HepG2 (cell line): ENCODE data around the gene PTPN14. TPM values are rescaled to one million over a fixed set of nuclear protein-coding genes. Genes with fewer than 3 reads are reported as not detected.

Source experiments
- CEBPG ChIP-seq: IDR thresholded peaks from 2 replicates; pipeline ENCODE4 v1.6.1; 2016
- GATAD2A ChIP-seq: IDR thresholded peaks from 2 replicates; pipeline ENCODE4 v1.6.1; 2016
- JUN ChIP-seq: sonication (generic); formaldehyde crosslinking; IDR thresholded peaks from 2 replicates; pipeline ENCODE4 v1.4.0; 2020; ENCODE audit warnings: mild to moderate bottlenecking, missing genetic modification reagents
- KDM5B ChIP-seq: sonication (generic); formaldehyde crosslinking; IDR thresholded peaks from 2 replicates; pipeline ENCODE4 v1.4.0; 2020; ENCODE audit warnings: missing genetic modification reagents, mild to moderate bottlenecking, borderline replicate concordance
- NFATC3 ChIP-seq: sonication (generic); formaldehyde crosslinking; IDR thresholded peaks from 2 replicates; pipeline ENCODE4 v1.5.1; 2020; ENCODE audit warnings: mild to moderate bottlenecking, missing genetic modification reagents
- SP140L ChIP-seq: sonication (generic); formaldehyde crosslinking; IDR thresholded peaks from 2 replicates; pipeline ENCODE4 v1.4.0; 2020; ENCODE audit warnings: missing genetic modification reagents, borderline replicate concordance
- SP5 ChIP-seq: IDR thresholded peaks from 2 replicates; pipeline ENCODE4 v1.6.1; 2016; ENCODE audit warnings: low read depth, borderline replicate concordance
- TSC22D2 ChIP-seq: sonication (generic); formaldehyde crosslinking; IDR thresholded peaks from 2 replicates; pipeline ENCODE4 v1.5.1; 2020; ENCODE audit warnings: missing genetic modification reagents, mild to moderate bottlenecking, borderline replicate concordance
- ZC3H4 ChIP-seq: sonication (generic); formaldehyde crosslinking; IDR thresholded peaks from 2 replicates; pipeline ENCODE4 v1.4.0; 2020; ENCODE audit warnings: missing genetic modification reagents, borderline replicate concordance
- ZFP36 ChIP-seq: fragments of 150-350 bp; IDR thresholded peaks from 2 replicates; pipeline ENCODE4 v1.6.1; 2018; ENCODE audit warnings: borderline replicate concordance, low read length, low read depth; ENCODE audit not compliant: partially characterized antibody
- ZFP36L1 ChIP-seq: sonication (generic); formaldehyde crosslinking; IDR thresholded peaks from 2 replicates; pipeline ENCODE4 v1.8.0; 2022; ENCODE audit warnings: mild to moderate bottlenecking, missing genetic modification reagents, moderate library complexity
- ZNF264 ChIP-seq: sonication (generic); formaldehyde crosslinking; IDR thresholded peaks from 2 replicates; pipeline ENCODE4 v1.4.0; 2020; ENCODE audit warnings: missing genetic modification reagents
- ZNF512 ChIP-seq: sonication (generic); formaldehyde crosslinking; IDR thresholded peaks from 2 replicates; pipeline ENCODE4 v1.4.0; 2020; ENCODE audit warnings: mild to moderate bottlenecking, missing genetic modification reagents
- ZNF550 ChIP-seq: sonication (generic); formaldehyde crosslinking; IDR thresholded peaks from 2 replicates; pipeline ENCODE4 v1.4.0; 2020; ENCODE audit warnings: mild to moderate bottlenecking, missing genetic modification reagents, borderline replicate concordance
- ZNF788 ChIP-seq: sonication (generic); formaldehyde crosslinking; IDR thresholded peaks from 2 replicates; pipeline ENCODE4 v1.5.0; 2020; ENCODE audit warnings: mild to moderate bottlenecking, missing genetic modification reagents, borderline replicate concordance
- ZNF850 ChIP-seq: sonication (generic); formaldehyde crosslinking; conservative IDR thresholded peaks from 2 replicates; pipeline ENCODE4 v1.9.0; 2021; ENCODE audit warnings: mild to moderate bottlenecking, missing genetic modification reagents
- polyA plus RNA-seq, 8 experiments: library from polyadenylated mRNA; depleted of rRNA in 3 of 8; stranded (reverse) in 7 of 8; unstranded in 1 of 8; fragments of >200 nt; fragmentation: Illumina TruSeq in 4 of 8; extraction: Trizol in 4 of 8; gene quantifications; 2 replicates each; pipeline versions ENCODE4 v1.2.1 to v1.2.3, GENCODE V29; 2011 to 2016; ENCODE audit warnings: low read depth in 4 of 8, missing spikeins in 1 of 8, mixed read lengths in 1 of 8; ENCODE audit not compliant: insufficient read depth in 1 of 8
- total RNA-seq, 5 experiments: library from RNA; depleted of rRNA; stranded (reverse); fragments of >200 nt; fragmentation: Illumina TruSeq; extraction: Trizol; gene quantifications; 2 replicates each; pipeline ENCODE4 v1.2.3, GENCODE V29; 2016; ENCODE audit warnings: low read depth in 1 of 5
- TF ChIP-seq, protein P1 (sequence below): sonication (generic); formaldehyde crosslinking; IDR thresholded peaks from 2 replicates; pipeline ENCODE4 v1.5.0; 2020; ENCODE audit warnings: mild to moderate bottlenecking, missing genetic modification reagents
- TF ChIP-seq, protein P2 (sequence below): sonication (generic); formaldehyde crosslinking; conservative IDR thresholded peaks from 2 replicates; pipeline ENCODE4 v1.5.0; 2020; ENCODE audit warnings: missing genetic modification reagents
- TF ChIP-seq, protein P3 (sequence below): sonication (generic); formaldehyde crosslinking; IDR thresholded peaks from 2 replicates; pipeline ENCODE4 v1.5.0; 2020; ENCODE audit warnings: missing genetic modification reagents
- TF ChIP-seq, protein P4 (sequence below): sonication (generic); formaldehyde crosslinking; IDR thresholded peaks from 2 replicates; pipeline ENCODE4 v1.8.1; 2023; ENCODE audit warnings: missing genetic modification reagents, inconsistent platforms, borderline replicate concordance

Gene PTPN14
- total and polyA plus RNA-seq, 2 of the 13 experiments (the other 11 are each of a cell fraction or from before 2014, with no cell fraction given): 3.9 to 4.7 TPM

DNA sequence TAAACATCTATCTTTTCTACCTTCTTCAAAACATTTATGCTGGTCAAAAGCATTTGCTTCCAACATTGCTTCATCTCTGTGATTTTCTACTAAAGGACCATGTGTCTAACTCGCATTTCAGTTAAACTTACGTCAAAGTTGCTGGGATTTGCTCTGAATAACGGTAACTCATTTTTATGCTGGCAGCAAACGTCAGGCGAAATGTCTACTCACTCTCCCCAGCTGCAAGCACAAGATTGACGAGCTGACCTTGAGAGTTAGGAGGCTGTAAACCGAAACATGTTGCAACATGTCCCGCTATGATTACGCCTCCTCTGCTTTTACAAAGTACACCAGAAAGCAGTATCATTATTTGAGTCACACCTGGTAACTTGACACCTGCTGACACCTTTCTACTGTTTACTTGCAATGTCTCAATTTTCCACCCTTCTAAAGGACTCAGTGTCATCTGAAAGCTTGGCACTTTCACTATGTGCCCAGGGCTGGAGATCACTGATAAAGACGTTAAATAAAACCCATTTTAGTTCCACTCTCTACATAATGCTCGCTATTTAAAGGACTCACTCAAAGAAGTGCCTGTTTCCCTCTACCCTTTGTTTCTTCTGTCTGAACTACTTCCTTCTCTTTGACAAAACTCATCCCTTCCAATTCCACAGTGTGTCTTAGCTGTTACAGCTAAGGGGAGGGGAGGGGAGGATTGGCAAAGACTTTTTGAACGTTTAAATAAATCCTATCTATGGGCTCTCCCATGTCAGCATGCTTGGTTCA, 111.9 kb downstream of the PTPN14 start (continued):
- TF ChIP-seq, protein P1, sequence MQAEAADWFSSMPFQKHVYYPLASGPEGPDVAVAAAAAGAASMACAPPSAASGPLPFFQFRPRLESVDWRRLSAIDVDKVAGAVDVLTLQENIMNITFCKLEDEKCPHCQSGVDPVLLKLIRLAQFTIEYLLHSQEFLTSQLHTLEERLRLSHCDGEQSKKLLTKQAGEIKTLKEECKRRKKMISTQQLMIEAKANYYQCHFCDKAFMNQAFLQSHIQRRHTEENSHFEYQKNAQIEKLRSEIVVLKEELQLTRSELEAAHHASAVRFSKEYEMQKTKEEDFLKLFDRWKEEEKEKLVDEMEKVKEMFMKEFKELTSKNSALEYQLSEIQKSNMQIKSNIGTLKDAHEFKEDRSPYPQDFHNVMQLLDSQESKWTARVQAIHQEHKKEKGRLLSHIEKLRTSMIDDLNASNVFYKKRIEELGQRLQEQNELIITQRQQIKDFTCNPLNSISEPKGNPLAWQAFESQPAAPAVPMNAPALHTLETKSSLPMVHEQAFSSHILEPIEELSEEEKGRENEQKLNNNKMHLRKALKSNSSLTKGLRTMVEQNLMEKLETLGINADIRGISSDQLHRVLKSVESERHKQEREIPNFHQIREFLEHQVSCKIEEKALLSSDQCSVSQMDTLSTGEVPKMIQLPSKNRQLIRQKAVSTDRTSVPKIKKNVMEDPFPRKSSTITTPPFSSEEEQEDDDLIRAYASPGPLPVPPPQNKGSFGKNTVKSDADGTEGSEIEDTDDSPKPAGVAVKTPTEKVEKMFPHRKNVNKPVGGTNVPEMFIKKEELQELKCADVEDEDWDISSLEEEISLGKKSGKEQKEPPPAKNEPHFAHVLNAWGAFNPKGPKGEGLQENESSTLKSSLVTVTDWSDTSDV (CRISPR knock-in tag): no peak
- TF ChIP-seq JUN (CRISPR knock-in tag) (no peak), ZFP36 (no peak), ZFP36L1 (no peak), GATAD2A (CRISPR knock-in tag) (peak; percentile 93), SP140L (CRISPR knock-in tag) (peak; percentile 74), ZNF512 (CRISPR knock-in tag) (no peak), SP5 (CRISPR knock-in tag) (no peak), NFATC3 (no peak), CEBPG (CRISPR knock-in tag) (peak; percentile 98), ZC3H4 (CRISPR knock-in tag) (no peak), ZNF550 (CRISPR knock-in tag) (no peak), TSC22D2 (no peak), ZNF264 (CRISPR knock-in tag) (peak; percentile 52; the same call in 1 of the 2 replicates), KDM5B (CRISPR knock-in tag) (no peak), ZNF788 (no peak; the same call in 1 of the 2 replicates), ZNF850 (CRISPR knock-in tag) (no peak)
- TF ChIP-seq, protein P2, sequence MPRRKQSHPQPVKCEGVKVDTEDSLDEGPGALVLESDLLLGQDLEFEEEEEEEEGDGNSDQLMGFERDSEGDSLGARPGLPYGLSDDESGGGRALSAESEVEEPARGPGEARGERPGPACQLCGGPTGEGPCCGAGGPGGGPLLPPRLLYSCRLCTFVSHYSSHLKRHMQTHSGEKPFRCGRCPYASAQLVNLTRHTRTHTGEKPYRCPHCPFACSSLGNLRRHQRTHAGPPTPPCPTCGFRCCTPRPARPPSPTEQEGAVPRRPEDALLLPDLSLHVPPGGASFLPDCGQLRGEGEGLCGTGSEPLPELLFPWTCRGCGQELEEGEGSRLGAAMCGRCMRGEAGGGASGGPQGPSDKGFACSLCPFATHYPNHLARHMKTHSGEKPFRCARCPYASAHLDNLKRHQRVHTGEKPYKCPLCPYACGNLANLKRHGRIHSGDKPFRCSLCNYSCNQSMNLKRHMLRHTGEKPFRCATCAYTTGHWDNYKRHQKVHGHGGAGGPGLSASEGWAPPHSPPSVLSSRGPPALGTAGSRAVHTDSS (CRISPR knock-in tag): no peak
- TF ChIP-seq, protein P3, sequence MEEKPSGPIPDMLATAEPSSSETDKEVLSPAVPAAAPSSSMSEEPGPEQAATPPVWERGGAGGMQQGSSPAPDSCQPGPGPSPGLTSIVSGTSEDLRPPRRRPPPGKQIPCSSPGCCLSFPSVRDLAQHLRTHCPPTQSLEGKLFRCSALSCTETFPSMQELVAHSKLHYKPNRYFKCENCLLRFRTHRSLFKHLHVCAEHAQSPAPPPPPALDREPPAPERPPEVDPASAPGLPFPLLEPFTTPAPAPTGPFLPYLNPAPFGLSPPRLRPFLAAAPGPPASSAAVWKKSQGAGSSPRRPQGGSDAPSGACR: peak; percentile 32; the same call in 1 of the 2 replicates
- TF ChIP-seq, protein P4, sequence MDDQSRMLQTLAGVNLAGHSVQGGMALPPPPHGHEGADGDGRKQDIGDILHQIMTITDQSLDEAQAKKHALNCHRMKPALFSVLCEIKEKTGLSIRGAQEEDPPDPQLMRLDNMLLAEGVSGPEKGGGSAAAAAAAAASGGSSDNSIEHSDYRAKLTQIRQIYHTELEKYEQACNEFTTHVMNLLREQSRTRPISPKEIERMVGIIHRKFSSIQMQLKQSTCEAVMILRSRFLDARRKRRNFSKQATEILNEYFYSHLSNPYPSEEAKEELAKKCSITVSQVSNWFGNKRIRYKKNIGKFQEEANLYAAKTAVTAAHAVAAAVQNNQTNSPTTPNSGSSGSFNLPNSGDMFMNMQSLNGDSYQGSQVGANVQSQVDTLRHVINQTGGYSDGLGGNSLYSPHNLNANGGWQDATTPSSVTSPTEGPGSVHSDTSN: no peak
